GM18517 (cell line): Measurements from ENCODE around the gene TSNAXIP1.
"Not testable (repeated sequence)": the region's sequence is repeated elsewhere in the genome, so short reads cannot be mapped to it uniquely, and the experiment has no call there.

Experiments used
- ATAC-seq: cut with Tn5 transposase; IDR thresholded peaks from one replicate; pipeline ENCODE4 v1.9.1; 2021; ENCODE audit warnings: mild to moderate bottlenecking, moderate library complexity; ENCODE audit not compliant: unreplicated experiment

Gene TSNAXIP1

GRCh38 chr16:67833415-67834241, 26.9 kb downstream of the TSNAXIP1 start:
- peak; percentile 95 for ATAC-seq

DNA sequence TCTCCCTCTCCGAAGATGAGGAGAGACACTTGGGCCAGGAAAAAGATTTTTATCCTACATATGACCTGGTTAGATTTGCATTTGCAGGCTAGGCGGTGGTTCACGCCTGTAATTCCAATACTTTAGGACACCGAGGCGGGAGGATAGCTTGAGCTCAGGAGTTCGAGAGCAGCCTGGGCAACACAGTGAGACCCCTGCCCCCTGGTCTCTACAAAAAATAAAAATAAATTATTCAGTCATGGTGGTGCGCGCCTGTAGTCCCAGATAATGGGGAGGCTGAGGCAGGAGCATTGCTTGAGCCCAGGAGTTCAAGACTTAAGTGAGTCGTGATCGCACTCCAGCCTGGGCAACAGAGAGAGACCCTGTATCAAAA, 27.5 kb downstream of the TSNAXIP1 start:
- ATAC-seq = no peak

DNA sequence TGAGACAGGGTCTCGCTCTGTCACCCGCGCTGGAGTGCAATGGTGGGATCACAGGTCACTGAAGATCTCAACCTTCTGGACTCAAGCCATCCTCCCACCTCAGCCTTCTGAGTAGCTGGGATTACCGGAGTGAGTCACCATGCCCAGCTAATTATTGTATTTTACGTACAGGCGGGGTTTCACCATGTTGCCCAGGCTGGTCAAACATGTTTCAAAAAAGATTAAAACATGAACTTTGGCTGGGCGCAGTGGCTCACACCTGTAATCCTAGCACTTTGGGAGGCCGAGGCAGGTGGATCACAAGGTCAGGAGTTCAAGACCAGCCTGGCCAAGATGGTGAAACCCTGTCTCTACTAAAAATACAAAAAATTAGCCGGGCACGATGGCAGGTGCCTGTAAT, 30.5 kb downstream of the TSNAXIP1 start:
- not testable (repeated sequence) for ATAC-seq

- no peak for ATAC-seq
Observed at GRCh38 chr16:67837811-67838210, 31.1 kb downstream of the TSNAXIP1 start.

- ATAC-seq = no peak
Observed at GRCh38 chr16:67841198-67841815, 34.6 kb downstream of the TSNAXIP1 start.

GRCh38 chr16:67841816-67842508, 35.3 kb downstream of the TSNAXIP1 start, which contains the start of gene THAP11:
Gene THAP11 (plus strand): TSS chr16:67842320. CDS start chr16:67842555, 235 bp downstream.
- peak; percentile 51 for ATAC-seq

DNA sequence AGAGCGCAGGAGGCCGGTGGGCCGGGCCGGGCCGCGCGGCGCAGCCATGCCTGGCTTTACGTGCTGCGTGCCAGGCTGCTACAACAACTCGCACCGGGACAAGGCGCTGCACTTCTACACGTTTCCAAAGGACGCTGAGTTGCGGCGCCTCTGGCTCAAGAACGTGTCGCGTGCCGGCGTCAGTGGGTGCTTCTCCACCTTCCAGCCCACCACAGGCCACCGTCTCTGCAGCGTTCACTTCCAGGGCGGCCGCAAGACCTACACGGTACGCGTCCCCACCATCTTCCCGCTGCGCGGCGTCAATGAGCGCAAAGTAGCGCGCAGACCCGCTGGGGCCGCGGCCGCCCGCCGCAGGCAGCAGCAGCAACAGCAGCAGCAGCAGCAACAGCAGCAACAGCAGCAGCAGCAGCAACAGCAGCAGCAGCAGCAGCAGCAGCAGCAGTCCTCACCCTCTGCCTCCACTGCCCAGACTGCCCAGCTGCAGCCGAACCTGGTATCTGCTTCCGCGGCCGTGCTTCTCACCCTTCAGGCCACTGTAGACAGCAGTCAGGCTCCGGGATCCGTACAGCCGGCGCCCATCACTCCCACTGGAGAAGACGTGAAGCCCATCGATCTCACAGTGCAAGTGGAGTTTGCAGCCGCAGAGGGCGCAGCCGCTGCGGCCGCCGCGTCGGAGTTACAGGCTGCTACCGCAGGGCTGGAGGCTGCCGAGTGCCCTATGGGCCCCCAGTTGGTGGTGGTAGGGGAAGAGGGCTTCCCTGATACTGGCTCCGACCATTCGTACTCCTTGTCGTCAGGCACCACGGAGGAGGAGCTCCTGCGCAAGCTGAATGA, 36.0 kb downstream of the TSNAXIP1 start:
- peak; percentile 13 for ATAC-seq

GRCh38 chr16:67843343-67843765, 36.7 kb downstream of the TSNAXIP1 start:
- ATAC-seq = no peak

- ATAC-seq = no peak
Observed at GRCh38 chr16:67844497-67844896, 37.8 kb downstream of the TSNAXIP1 start.

DNA sequence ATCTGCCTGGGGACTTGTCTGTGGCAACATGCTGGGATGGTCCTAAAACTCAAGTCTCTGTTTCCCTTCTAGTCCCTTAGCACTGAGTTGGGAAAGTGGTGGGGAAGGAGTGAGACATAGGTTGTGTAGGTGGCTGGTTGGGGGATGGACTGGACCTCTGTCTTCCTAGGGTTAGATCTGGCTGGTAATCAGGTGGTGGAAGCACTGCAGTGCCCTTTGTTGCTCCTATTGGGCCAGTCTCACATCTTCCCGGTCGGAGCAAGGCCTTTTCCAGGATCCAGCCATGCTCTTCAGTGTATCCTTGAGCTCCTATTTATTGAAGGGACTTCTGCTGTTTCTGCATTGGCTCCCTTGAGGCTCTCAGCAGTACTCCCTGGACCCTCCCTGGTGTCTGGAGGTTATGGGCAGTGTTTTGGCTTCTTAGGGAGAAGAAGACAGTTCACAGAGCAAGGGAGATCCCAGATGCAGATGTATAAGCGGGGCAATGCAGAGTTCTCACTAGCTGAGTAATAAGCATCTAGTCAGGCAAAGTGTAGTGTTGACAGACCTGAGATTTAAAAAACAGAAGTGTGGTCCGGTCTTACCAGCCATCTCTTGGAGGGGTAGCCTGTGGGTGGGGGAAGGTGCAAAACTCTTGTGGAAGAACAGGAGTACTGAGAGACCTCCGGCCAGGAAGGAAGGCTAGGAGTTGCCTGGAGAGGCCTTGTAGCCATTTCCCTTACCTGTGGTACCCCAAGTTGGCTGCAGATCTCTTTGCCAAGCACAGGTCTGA, 38.8 kb downstream of the TSNAXIP1 start:
- ATAC-seq = no peak

- ATAC-seq = no peak
Observed at GRCh38 chr16:67846063-67846319, 39.3 kb downstream of the TSNAXIP1 start.

DNA sequence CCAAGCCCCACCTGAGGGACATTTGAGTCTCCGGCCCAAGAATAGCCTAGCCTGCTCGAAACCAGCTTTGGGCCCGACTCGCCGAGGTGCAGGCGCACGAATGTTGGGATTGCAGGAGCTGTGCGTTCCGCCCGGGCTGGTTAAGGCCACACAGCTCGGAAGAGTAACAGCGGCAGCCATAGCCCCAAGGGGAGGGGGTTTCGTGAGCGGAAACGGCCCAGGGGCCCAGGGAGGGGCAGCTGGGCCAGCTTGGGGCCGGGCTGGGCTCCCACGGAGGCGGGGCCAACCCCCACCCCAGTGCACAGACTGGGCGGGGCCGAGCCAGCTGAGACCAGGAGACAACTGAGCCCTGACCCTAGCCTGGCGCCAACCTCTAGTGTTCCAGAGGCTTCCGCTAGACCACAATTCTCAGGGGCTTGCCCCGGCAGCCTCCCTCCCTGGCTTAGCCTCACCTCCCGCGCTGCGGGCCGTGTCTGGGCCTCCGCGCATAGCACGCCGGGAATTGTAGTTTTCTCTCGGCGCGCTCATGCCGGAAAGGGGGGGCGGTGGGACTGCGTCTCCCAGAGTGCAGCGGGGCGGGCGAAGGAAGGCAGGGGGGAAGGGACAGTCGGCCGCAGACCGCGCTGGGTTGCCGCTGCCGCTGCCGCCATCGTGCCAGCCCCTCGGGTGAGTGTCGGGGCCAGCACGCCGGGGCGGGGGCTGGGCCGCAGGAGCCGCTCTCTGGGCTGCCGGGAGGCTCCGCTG, 39.8 kb downstream of the TSNAXIP1 start, which contains the start of gene NUTF2:
TSS of gene NUTF2 (plus strand) at position 614 of the 744 bp plus-strand sequence. CDS start 18,198 bp downstream, outside the sequence.
- peak; percentile 59 for ATAC-seq

GRCh38 chr16:67847064-67847861, 40.6 kb downstream of the TSNAXIP1 start, which contains the start of gene CENPT:
Gene CENPT (minus strand): TSS chr16:67847693. CDS start chr16:67833859, 13,834 bp downstream.
- peak; percentile 36 for ATAC-seq

DNA sequence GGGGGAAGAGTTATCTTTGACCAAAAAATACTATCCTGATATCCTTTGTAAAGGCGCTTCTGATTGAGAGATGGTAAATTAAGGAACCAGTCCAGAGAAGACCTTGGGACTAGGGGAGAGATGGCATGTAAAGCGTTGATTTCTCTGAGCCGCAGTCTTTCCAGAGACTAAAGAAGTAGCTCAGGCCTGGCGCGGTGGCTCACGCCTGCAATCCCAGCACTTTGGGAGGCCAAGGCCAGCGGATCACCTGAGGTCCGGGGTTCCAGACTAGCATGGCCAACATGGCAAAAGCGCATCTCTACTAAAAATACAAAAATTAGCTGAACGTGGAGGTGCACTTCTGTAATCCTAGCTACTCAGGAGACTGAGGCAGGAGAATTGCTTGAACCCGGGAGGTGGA, 41.4 kb downstream of the TSNAXIP1 start:
- no peak for ATAC-seq

DNA sequence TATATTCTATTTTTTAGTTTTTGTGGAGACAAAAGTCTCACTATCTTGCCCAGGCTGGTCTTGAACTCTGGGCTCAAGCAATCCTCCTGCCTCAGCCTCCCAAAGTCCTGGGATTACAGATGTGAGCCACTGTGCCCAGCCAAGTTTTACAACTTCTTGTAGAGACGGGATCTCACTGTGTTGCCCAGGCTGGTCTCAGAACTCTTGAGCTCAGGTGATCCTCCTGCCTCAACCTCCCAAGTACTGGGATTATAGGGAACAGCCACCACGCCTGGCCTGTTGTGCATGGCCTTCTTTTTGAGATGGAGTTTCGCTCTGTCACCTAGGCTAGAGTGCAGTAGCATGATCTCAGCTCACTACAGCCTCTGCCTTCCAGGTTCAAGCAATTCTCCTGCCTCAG, 47.0 kb downstream of the TSNAXIP1 start:
- no peak for ATAC-seq

- ATAC-seq = no peak
Observed at GRCh38 chr16:67855789-67856188, 49.1 kb downstream of the TSNAXIP1 start.

DNA sequence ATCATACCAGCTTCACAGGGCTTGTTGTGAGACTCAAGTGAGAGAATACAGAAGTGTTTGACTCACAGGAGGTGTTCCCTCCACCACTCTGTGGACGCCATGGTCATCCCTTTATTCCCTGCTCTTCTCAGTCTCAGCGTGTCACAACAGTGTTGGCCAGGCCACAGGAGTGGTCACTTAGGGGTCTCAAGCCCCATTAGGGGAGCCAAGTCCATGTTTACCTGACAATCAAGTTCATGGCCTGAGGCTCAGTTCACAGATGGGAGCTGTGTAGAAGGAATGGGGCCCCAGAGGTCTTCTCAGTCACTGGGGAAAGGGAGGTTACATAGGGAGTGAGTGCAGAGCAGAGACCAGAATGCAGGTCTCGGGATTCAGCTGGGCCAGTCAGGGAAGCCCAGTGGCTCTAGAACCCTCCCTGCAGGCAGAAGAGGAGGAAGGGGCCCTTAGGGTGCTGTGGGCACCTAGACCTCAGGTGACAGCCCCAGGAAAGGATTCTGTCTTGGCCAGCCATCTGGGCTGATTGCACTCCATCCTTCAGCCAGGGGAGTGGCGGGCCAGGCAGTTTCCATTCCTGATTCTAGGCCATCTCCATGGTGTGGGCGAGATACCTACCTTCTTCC, 50.3 kb downstream of the TSNAXIP1 start:
- ATAC-seq = no peak
